SU-DHL-6 (cell line): ENCODE measurements around the gene HYDIN.
"Not testable (repeated sequence)": the region's sequence is repeated elsewhere in the genome, so short reads cannot be mapped to it uniquely, and the experiment has no call there.

Experiments used
- CTCF ChIP-seq: fragments of 200-600 bp; sonication (generic); IDR thresholded peaks from one replicate; pipeline ENCODE4 v1.5.1; 2017; ENCODE audit warnings: antibody characterized with exemption, mild to moderate bottlenecking, low read length, moderate library complexity; ENCODE audit not compliant: insufficient read depth, poor library complexity, severe bottlenecking
- EZH2phosphoT487 ChIP-seq: fragments of 200-600 bp; sonication (generic), shearing (Covaris generic); conservative IDR thresholded peaks from 2 replicates; pipeline ENCODE4 v1.6.1; 2018; ENCODE audit warnings: mild to moderate bottlenecking, antibody characterized with exemption, low read length, moderate library complexity, mixed read lengths

GRCh38 chr16:71157278-71157677 lies 73.2 kb downstream of the HYDIN start:
- not testable (repeated sequence) for TF ChIP-seq CTCF, EZH2phosphoT487
